GM12878 (cell line): ENCODE data around the gene MEN1. TPM values are rescaled to one million over a fixed set of nuclear protein-coding genes. Genes with fewer than 3 reads are reported as not detected.

Source experiments
- ATAC-seq: fragments of 200-7000 bp; cut with Tn5 transposase; 3 replicates; pipeline ENCODE4 v1.9.1; 2020; ENCODE audit warnings: mild to moderate bottlenecking, moderate library complexity
- BruUV-seq: library from RNA; stranded (reverse); fragments of 400-500 nt; replicated peaks from 2 replicates; lab custom pipeline; 2021; lab: Mats Ljungman, UMichigan
- CTCF ChIA-PET: fragments of 300-600 bp; sonication (Branson Sonifier 250); formaldehyde crosslinking; extraction: SDS; loops from one replicate; lab custom pipeline; 2021; ENCODE audit warnings: inconsistent platforms; lab: Yijun Ruan, JAX
- POLR2A ChIA-PET: fragments of 350-600 bp; formaldehyde crosslinking; extraction: SDS; loops from one replicate; lab custom pipeline; 2021; ENCODE audit warnings: inconsistent platforms; lab: Charles Lee
- RAD21 ChIA-PET: fragments of 300-600 bp; sonication (Branson Sonifier 250); formaldehyde crosslinking; loops from one replicate; lab custom pipeline; 2023; ENCODE audit warnings: antibody characterized with exemption; ENCODE audit not compliant: unreplicated experiment; lab: Charles Lee
- SMC1A ChIA-PET: fragments of 300-600 bp; sonication (Branson Sonifier 250); formaldehyde crosslinking; loops from one replicate; lab custom pipeline; 2023; ENCODE audit not compliant: unreplicated experiment, uncharacterized antibody; lab: Charles Lee
- DNase-seq: peaks from one replicate; pipeline ENCODE4 v3.0.0-alpha.2; 2011; ENCODE audit warnings: low read depth, low spot score
- FAIRE-seq: peaks from 3 replicates; lab custom pipeline; 2011; peaks lifted over from hg19 to GRCh38; lab: Jason Lieb, UNC
- H2AFZ ChIP-seq: 2 replicates; pipeline ENCODE4 v1.6.0; 2011; ENCODE audit warnings: low read depth, low read length, control low read depth; ENCODE audit not compliant: control insufficient read depth
- H3K27ac ChIP-seq: 2 replicates; pipeline ENCODE4 v1.5.1; 2011; ENCODE audit warnings: control low read depth; ENCODE audit not compliant: control insufficient read depth, insufficient read depth
- H3K27me3 ChIP-seq, 2 experiments: replicated peaks in 1 of 2; 2 replicates each; pipeline versions ENCODE4 v1.6.0 to v1.6.1; 2011; ENCODE audit warnings: low read length in 1 of 2; ENCODE audit not compliant: control insufficient read depth in 2 of 2, insufficient read depth in 2 of 2
- H3K36me3 ChIP-seq, 2 experiments: 2 replicates each; pipeline ENCODE4 v1.5.1; 2011; ENCODE audit warnings: low read length in 1 of 2; ENCODE audit not compliant: control insufficient read depth in 2 of 2, insufficient read depth in 2 of 2
- H3K4me1 ChIP-seq: 2 replicates; pipeline ENCODE4 v1.6.1; 2011; ENCODE audit warnings: mild to moderate bottlenecking, low read length, moderate library complexity, mixed read lengths; ENCODE audit not compliant: control insufficient read depth, insufficient read depth
- H3K4me2 ChIP-seq: 2 replicates; pipeline ENCODE4 v1.6.0; 2011; ENCODE audit warnings: control low read depth; ENCODE audit not compliant: control insufficient read depth, insufficient read depth
- H3K4me3 ChIP-seq: fragments of 200-600 bp; sonication (generic); 2 replicates; pipeline ENCODE4 v1.5.1; 2016
- H3K79me2 ChIP-seq: 2 replicates; pipeline ENCODE4 v1.6.0; 2011; ENCODE audit warnings: low read length; ENCODE audit not compliant: control insufficient read depth, insufficient read depth
- H3K9ac ChIP-seq: 2 replicates; pipeline ENCODE4 v1.8.0; 2011; ENCODE audit warnings: low read length, control low read depth, mixed read lengths; ENCODE audit not compliant: control insufficient read depth, insufficient read depth
- H3K9me3 ChIP-seq: replicated peaks from 3 replicates; pipeline ENCODE4 v1.5.1; 2011; ENCODE audit warnings: mild to moderate bottlenecking, low read length; ENCODE audit not compliant: control insufficient read depth, insufficient read depth
- H4K20me1 ChIP-seq: 2 replicates; pipeline ENCODE4 v1.6.0; 2011; ENCODE audit not compliant: control insufficient read depth, insufficient read depth
- ATF3 ChIP-seq: IDR thresholded peaks from 2 replicates; pipeline ENCODE4 v1.6.1; 2011; ENCODE audit warnings: low read depth, mild to moderate bottlenecking, low read length, moderate library complexity, borderline replicate concordance; ENCODE audit errors: extremely low read depth
- BACH1 ChIP-seq: fragments of 450-650 bp; IDR thresholded peaks from 2 replicates; pipeline ENCODE4 v1.6.1; 2017; ENCODE audit warnings: mild to moderate bottlenecking, borderline replicate concordance
- CBFB ChIP-seq: IDR thresholded peaks from 2 replicates; pipeline ENCODE4 v1.6.1; 2016; ENCODE audit warnings: antibody characterized with exemption, low read depth
- CBX5 ChIP-seq: sonication (generic); IDR thresholded peaks from 2 replicates; pipeline ENCODE4 v1.6.1; 2016; ENCODE audit warnings: low read depth, moderate library complexity, mild to moderate bottlenecking, inconsistent platforms
- CUX1 ChIP-seq: IDR thresholded peaks from 2 replicates; pipeline ENCODE4 v1.6.1; 2012; ENCODE audit warnings: improper control_type of control experiment, low read depth, low read length; ENCODE audit not compliant: insufficient replicate concordance
- E2F4 ChIP-seq: IDR thresholded peaks from 2 replicates; pipeline ENCODE4 v1.6.1; 2012; ENCODE audit warnings: low read depth, low read length, improper control_type of control experiment
- MYC ChIP-seq: IDR thresholded peaks from 2 replicates; pipeline ENCODE4 v1.6.1; 2011; ENCODE audit warnings: mild to moderate bottlenecking, low read length, moderate library complexity, inconsistent platforms; ENCODE audit not compliant: insufficient read depth, insufficient replicate concordance, insufficient read length, severe bottlenecking
- TCF7 ChIP-seq: IDR thresholded peaks from 2 replicates; pipeline ENCODE4 v1.6.1; 2014; ENCODE audit warnings: antibody characterized with exemption, borderline replicate concordance
- WGBS: methylation state at CpG from one replicate; pipeline ENCODE4 v1.1.6; 2016; ENCODE audit warnings: low lambda C conversion rate; ENCODE audit not compliant: insufficient replicate concordance, insufficient coverage; ENCODE audit errors: missing lambda C conversion rate; 5-methylcytosine and 5-hydroxymethylcytosine counted together
- in situ Hi-C: fragments of 300-500 bp; cut with MboI; formaldehyde crosslinking; loops from 9 replicates; pipeline ENCODE4 v1.14.3; 2018; ENCODE audit warnings: mixed read lengths
- intact Hi-C: fragments of 100-400 bp; cut with micrococcal nuclease; formaldehyde crosslinking; loops from one replicate; pipeline ENCODE4 v1.14.2; 2022; ENCODE audit not compliant: unreplicated experiment
- polyA plus RNA-seq, 11 experiments: library from polyadenylated mRNA; depleted of rRNA in 4 of 11; unstranded in 6 of 11; stranded (reverse) in 5 of 11; fragments of >200 nt; fragmentation: Nextera tagmentation in 4 of 11; fragmentation: Illumina TruSeq in 1 of 11; extraction: Ambion mirVana in 4 of 11; extraction: Trizol in 1 of 11; gene quantifications; 1 replicate in 1 of 11; 2 replicates in 10 of 11; pipeline versions ENCODE4 v1.2.1 to v1.2.3, GENCODE V29; 2011 to 2016; ENCODE audit warnings: inconsistent platforms in 2 of 11, missing spikeins in 2 of 11, low read depth in 1 of 11
- total RNA-seq, 4 experiments: library from RNA; depleted of rRNA in 3 of 4; stranded (reverse); fragments of >200 nt in 3 of 4; fragmentation: Illumina TruSeq in 1 of 4; extraction: Trizol in 1 of 4; gene quantifications; 2 replicates each; pipeline versions ENCODE4 v1.2.1 to v1.2.3, GENCODE V29; 2013 to 2021
- TF ChIP-seq, protein P1 (sequence below): fragments of 450-650 bp; IDR thresholded peaks from 2 replicates; pipeline ENCODE4 v1.6.1; 2018; ENCODE audit warnings: mild to moderate bottlenecking, low read depth, moderate library complexity; ENCODE audit not compliant: partially characterized antibody

Gene MEN1
- total and polyA plus RNA-seq, 10 of the 15 experiments (the other 5 are each of a cell fraction or from before 2014, with no cell fraction given): 2.5 to 39.7 (median 20.7) TPM

- ATAC-seq (peak; percentile 5), FAIRE-seq (no peak), DNase-seq (no peak)
- H3K4me1 ChIP-seq: peaks cover 35% of the 10 kb centered on the region
- POLR2A ChIA-PET: interaction anchor here (0.6 to 2.0 kb wide), 16 partner anchors 14 to 537 kb away, joined by 3 to 33 read pairs (median 4); partner anchors contain the start of genes CDC42BPG, FAU, FKBP2 and MAP4K2
- no TSS peak for BruUV-seq
- intact Hi-C loops (loop anchor here (10.0 kb wide), 1 partner anchor 337 kb away; the partner anchor contains the start of genes TM7SF2 and ZNHIT2), in situ Hi-C loops (no loop called here)
- H3K27me3 ChIP-seq: no peaks in the 10 kb centered on the region
- H3K36me3 ChIP-seq: peaks cover 7 to 39% of the 10 kb centered on the region in 2 experiments
- H3K9ac ChIP-seq: peak overlapping the region; percentile 95
- H3K9me3 ChIP-seq: no peaks in the 10 kb centered on the region; the same call in 2 of the 3 replicates
- peaks cover 16% of the 10 kb centered on the region for H4K20me1 ChIP-seq
- H3K4me3 ChIP-seq: peak overlapping the region; percentile 80; the same call in 1 of the 2 replicates
- H3K4me2 ChIP-seq: no peak overlapping the region
- H2AFZ ChIP-seq: no peak overlapping the region
- peaks cover 45% of the 10 kb centered on the region for H3K79me2 ChIP-seq
- WGBS: 2% methylated on average over 11 of the region's 28 CpGs
- peak overlapping the region; percentile 86 for H3K27ac ChIP-seq
- CTCF ChIA-PET: interaction anchor here (0.6 to 3.3 kb wide), 9 partner anchors 9 to 339 kb away, joined by 3 to 18 read pairs (median 3); partner anchors contain the start of genes RASGRP2 and ZNHIT2
- RAD21 ChIA-PET: interaction anchor here (0.7 to 1.6 kb wide), 11 partner anchors 10 to 344 kb away, joined by 3 to 12 read pairs (median 3); partner anchors contain the start of genes ARL2, FAU, MAP4K2 and MRPL49
- SMC1A ChIA-PET: interaction anchor here (1.4 to 1.9 kb wide), 2 partner anchors 22 to 271 kb away, joined by 3 to 7 read pairs; no protein-coding TSS in a partner anchor
- TF ChIP-seq CBFB (no peak), TCF7 (no peak), CUX1 (no peak), E2F4 (peak; percentile 5; the same call in 1 of the 2 replicates), ATF3 (no peak), CBX5 (no peak), BACH1 (peak; percentile 80), MYC (no peak)
- TF ChIP-seq, protein P1, sequence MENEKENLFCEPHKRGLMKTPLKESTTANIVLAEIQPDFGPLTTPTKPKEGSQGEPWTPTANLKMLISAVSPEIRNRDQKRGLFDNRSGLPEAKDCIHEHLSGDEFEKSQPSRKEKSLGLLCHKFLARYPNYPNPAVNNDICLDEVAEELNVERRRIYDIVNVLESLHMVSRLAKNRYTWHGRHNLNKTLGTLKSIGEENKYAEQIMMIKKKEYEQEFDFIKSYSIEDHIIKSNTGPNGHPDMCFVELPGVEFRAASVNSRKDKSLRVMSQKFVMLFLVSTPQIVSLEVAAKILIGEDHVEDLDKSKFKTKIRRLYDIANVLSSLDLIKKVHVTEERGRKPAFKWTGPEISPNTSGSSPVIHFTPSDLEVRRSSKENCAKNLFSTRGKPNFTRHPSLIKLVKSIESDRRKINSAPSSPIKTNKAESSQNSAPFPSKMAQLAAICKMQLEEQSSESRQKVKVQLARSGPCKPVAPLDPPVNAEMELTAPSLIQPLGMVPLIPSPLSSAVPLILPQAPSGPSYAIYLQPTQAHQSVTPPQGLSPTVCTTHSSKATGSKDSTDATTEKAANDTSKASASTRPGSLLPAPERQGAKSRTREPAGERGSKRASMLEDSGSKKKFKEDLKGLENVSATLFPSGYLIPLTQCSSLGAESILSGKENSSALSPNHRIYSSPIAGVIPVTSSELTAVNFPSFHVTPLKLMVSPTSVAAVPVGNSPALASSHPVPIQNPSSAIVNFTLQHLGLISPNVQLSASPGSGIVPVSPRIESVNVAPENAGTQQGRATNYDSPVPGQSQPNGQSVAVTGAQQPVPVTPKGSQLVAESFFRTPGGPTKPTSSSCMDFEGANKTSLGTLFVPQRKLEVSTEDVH: no peak
These were observed 32.2 kb downstream of the MEN1 start for GRCh38 chr11:64778223-64778472.
